DMS53 (cell line): Measurements from ENCODE around the gene TSSK3.
"Not testable (repeated sequence)": the region's sequence is repeated elsewhere in the genome, so short reads cannot be mapped to it uniquely, and the experiment has no call there.

ENCODE experiments used
- DNase-seq: peaks from one replicate; lab custom pipeline; 2025; lab: John Stamatoyannopoulos, UW

Gene TSSK3

DNA sequence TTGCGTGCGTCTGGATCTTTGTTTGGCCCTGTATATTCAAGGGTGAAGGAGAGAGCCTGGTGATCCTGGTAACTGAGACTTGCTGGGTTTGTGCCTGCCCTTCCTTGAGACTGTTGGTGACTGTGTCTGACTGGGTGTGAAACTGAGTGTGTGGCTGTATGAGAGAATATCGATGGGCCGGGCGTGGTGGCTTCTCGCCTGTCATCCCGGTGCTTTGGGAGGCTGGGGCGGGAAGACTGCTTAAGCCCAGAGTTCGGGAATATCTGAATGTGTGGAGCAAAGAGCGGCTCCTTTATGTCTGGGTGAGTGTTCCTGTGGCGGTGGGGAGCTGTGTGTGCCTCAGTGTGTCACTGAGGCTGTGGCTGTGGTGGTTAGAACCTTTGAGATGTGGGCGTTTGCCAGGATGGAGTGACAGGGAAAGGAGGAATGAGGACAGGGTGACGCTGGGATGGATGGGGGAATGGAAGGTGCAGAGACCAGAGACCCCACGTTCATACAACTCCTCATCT, 23.6 kb upstream of the TSSK3 start:
- no peak for DNase-seq

DNA sequence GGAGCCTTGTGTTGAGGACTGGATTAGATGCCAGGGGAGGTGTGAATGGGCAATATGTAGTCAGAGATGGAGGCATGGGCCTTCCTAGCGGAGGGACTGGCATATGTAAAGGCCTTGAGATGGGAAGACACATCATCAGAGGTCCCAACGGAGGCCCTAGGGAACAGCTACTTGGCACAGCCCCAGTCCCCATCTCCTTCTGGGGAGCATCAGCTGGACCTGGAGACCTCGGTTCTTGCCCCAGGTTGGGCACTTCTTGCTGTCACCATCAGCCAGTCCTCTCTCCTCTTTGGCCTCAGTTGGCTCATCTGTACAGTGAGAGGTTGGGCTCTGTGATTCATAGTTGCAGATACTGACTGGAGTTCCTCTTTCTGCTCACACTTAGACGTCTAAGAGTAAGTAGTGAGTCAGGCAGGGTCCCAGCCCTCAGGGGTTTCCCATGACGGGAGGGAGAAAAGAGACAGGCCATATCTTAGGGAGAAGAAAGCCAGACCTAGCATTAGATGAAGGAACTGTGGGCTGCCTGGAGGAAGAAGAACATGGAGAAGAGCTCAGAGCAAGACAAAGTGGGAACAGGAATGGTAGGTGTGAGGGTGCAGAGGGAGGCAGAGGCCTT, 22.9 kb upstream of the TSSK3 start:
- no peak for DNase-seq

- DNase-seq = no peak
These were observed 21.1 kb upstream of the TSSK3 start for GRCh38 chr1:32341186-32341757.

GRCh38 chr1:32341971-32342370, 20.4 kb upstream of the TSSK3 start:
- no peak for DNase-seq

GRCh38 chr1:32342704-32343103, 19.6 kb upstream of the TSSK3 start:
- DNase-seq = no peak

DNA sequence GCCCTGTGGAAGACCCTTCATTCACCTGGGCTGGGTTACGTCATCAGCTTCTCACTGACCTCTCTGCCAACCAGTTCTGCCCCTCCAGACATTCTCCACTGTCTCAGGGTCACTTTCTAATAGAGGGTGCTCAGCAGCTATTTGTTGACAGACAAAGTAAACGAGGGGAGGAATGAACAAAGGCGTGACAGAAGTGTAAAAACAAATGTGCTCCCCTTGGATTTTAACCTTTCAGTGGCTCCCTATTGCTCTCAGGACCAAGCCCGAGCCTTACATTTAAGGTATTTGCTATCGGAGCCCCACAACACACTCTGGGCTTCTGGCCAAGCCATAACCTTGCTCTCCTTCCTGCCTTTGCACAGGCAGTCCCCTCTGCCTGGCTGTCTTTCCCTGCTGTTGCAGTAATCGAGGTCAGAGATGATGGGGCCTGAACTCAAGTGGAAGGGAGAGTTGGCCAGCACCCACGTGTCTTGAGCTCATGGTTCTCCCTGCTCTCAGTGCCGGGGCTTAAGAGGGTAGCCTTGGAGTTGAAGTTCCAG, 17.0 kb upstream of the TSSK3 start:
- no peak for DNase-seq

DNA sequence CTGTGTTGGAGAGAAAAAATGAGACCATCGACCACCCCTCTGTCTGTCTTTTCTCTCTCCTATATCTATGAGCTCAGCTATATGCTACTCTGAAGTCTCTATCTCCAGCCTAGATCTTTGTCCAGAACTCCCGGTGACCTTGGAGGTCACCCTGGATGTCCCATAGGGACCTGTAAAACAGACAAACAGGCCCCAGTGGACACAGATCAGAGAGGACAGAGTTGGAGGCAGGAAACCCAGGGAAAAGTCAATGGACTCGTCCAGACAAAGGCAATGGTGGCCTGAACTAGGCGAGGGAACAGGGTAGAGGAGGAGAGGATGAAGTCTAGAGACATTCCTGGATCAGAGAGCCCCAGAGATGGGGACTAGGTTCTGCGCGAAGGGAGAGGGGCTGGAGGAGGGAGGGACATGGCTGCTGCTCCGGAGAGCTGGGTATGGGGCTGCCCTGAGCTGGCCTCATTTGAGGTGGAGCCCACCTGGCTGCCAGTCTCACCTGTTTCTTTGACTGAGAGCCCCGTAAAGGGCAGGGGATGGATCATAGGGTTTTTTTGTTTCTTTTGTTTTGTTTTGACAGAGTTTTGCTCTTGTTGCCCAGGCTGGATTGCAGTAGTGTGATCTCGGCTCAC, 15.7 kb upstream of the TSSK3 start:
- DNase-seq = no peak

DNA sequence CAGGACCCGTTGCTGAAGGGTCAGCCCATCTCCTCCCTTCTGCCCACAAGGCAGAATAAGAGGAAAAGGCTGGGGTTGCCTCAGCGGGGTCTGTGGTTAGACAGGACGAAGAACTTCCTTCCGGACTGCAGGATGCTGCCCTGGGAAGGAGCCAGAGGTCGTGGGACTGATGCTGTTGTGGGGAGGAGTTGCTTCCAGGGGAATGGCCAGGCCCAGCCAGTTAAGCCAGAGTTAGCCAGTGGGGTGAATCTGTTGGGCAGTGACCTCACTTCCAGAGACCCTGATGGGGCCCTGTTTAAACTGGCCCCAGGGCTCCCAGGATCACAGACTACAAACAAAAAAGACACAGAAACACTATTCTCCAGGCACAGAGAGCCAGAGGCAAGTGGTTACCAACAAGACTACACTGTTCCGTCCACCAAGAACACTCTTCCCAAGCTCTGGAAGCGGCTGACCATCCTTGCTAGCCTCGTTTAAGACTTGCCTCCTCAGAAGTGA, 13.1 kb upstream of the TSSK3 start:
- no peak for DNase-seq

DNA sequence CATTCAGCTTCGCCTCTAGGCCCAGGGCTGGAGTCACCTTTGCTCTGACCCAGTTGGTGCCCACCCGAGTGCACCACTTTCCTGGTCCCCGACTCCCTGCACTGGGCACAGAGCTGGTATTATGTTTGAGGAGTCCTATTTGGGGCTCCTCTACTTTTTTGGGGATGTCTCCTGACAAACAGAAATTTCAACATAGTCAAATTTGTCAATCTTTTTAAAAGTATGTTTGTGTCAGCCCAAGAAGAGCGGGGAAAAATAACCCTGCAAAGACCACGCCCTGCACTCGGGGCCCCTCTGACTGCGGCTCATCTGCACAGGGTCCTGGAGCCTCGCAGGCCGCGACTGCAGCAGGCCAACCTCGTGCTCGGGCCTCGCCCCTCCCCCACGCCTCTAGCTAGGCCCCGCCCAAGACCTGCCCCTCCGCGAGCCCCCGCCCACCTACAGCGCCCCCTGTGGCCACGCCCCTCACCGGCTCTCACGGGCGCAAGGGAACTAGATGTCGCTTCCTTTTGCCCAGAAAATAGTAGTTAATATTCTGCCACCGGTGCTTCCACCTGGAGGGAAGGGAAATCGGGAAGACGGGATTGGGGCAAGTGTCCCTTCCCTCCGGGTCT, 11.4 kb upstream of the TSSK3 start:
- peak; percentile 93 for DNase-seq

DNA sequence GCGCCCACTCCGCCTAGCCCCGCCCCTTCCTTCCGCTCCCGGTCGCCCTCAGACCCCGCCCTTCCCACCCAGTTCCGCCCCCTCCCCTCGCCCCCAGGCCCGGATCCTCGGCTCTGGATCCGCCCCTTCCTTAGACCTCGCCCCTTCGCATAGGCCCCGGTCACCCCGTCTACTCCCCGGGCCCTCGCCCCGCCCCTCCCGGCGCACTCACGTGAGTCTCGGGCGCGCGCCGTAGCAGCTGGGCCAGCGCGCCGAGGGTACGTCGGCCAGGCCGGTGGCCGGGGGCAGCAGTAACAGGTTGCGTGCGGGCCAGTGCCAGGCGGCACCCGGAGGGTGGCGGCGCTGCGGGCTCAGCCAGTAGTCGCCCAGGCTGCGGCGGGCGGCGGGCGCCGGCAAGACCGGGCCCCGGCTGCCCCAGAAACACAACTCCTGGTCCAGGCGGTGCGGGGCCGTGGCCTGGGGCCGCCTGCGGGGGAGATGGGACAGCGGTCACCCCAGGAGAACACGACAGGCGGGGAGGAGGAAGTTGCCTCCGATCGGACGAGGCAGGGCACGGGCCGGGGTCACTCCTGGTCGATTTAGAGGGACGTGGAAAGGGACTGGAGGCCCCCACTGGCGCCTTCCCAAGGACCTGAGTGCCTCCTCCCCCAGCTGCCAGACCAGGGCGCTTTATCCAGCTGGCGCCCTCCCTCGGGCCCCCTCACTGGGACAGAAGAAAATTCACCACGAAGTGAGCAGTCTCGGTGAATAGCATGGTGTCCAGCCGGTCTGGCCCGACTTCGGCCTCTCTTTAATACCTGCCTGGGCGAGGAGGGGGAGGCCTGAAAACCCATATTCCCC, 10.7 kb upstream of the TSSK3 start:
- peak; percentile 99 for DNase-seq

DNA sequence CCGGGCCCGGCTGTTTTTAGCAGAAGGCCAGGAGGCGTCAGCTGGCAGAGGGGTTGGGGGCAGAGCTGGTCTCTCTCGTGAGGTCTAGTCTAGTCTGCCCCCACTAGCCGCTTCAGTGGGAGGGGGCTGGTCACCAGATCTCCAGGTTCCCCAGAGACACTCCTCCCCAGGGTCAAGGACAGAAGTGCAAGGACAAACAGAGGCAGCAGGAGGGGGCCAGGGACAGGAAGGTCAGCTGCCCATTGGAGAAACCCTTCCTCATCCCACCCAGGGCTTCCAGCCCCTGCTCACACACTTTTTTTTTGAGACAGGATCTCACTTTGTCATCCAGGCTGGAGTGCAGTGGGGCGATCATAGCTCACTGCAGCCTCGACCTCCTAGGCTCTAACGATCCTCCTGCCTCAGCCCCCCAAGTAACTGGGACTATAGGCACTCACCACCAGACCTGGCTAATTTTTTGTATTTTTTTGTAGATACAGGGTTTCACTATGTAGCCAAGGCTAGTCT, 10.0 kb upstream of the TSSK3 start:
- DNase-seq = no peak

DNA sequence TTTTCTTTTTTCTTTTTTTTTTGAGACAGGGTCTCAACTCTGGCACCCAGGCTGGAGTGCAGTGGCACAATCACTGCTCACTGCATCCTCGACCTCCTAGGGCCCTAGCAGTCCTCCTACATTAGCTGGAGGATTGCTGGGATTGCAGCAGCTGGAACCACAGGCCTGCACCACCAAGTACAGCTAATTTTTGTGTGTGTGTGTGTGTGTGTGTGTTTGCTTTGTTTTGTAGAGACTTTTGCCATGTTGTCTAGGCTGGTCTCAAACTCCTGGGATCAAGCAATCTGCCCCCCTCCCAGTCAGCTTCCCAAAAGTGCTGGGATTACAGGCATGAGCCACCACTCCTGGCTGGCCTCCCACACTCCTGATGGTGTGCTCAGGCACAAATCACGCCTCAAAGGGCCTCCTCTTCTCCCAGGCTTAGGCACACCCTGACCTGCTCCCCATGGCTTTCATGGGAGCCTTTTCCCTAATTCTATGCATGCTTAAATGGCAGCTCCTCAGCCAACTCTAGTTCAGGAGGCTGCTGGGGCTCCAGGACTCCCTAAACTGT, 9.4 kb upstream of the TSSK3 start:
- peak; percentile 34 for DNase-seq

GRCh38 chr1:32353431-32353830, 8.9 kb upstream of the TSSK3 start:
- no peak for DNase-seq

- no peak for DNase-seq
These were observed 8.3 kb upstream of the TSSK3 start for GRCh38 chr1:32353886-32354570.

- not testable (repeated sequence) for DNase-seq
These were observed 6.6 kb upstream of the TSSK3 start for GRCh38 chr1:32355778-32356177.

- no peak for DNase-seq
These were observed 5.9 kb upstream of the TSSK3 start for GRCh38 chr1:32356478-32356877.

GRCh38 chr1:32357614-32358013, 4.7 kb upstream of the TSSK3 start:
- DNase-seq = no peak

DNA sequence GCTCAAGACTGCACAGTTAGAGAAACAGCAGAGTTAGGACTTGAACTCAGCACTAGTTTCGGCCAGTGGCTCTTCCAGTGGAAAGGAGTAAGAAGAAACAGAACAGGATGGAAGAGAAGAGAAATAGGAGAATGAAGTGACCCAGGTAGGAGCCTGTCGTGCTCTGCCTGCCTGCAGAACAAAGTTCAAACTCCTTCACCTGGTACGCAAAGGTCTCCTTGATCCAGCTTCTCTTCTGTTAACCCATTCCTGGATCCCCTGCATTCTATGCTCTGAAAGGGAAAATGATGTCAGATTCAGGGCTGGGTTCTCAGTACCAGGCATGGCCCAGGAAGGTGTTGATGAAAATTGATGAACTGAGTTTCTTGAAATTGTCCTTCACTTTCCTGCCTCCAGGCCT, 3.9 kb upstream of the TSSK3 start:
- no peak for DNase-seq

DNA sequence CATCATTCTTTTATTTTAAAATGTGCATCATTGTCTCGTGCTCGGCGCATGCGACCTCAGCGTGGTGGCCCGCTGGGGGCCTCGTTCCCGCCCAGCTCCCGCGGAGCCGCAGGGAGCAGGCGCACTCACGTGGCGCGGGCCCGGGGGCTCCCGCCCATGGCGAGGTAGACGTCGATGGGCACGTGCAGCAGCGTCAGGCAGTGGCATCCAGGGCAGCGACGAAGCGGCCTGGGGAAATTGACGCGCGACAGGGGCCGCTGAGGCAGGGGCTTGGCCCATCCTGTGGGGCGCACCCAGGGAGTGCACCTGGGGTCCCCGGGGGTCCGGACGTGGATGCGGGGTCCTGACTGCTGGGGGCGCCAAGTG, 1.0 kb upstream of the TSSK3 start:
- DNase-seq = peak; percentile 48

- DNase-seq = peak; percentile 83
These were observed 465 bp upstream of the TSSK3 start for GRCh38 chr1:32361674-32362473.
